WERI-Rb-1 (cell line): ENCODE results near the gene ENOX2.

Experiments
- DNase-seq: peaks from one replicate; pipeline ENCODE4 v3.0.0-alpha.2; 2020
- H3K27ac ChIP-seq: fragments of 250-450 bp; sonication (Bioruptor Pico); 2 replicates; pipeline ENCODE4 v1.5.1; 2020; ENCODE audit warnings: mild to moderate bottlenecking, moderate library complexity
- H3K27me3 ChIP-seq: fragments of 250-450 bp; sonication (Bioruptor Pico); 2 replicates; pipeline ENCODE4 v1.5.1; 2021; ENCODE audit warnings: mild to moderate bottlenecking, low read depth, moderate library complexity; ENCODE audit not compliant: insufficient read depth, severe bottlenecking
- H3K36me3 ChIP-seq: fragments of 250-450 bp; sonication (Bioruptor Pico); 2 replicates; pipeline ENCODE4 v1.5.1; 2020; ENCODE audit warnings: mild to moderate bottlenecking, moderate library complexity
- H3K4me3 ChIP-seq: 2 replicates; pipeline ENCODE4 v1.5.1; 2011; ENCODE audit warnings: low read depth, mild to moderate bottlenecking, control low read depth, low read length
- H3K9me3 ChIP-seq: fragments of 250-450 bp; sonication (Bioruptor Pico); 2 replicates; pipeline ENCODE4 v1.5.1; 2021; ENCODE audit warnings: mild to moderate bottlenecking, moderate library complexity; ENCODE audit not compliant: severe bottlenecking
- TF ChIP-seq, protein P1 (sequence below): IDR thresholded peaks from 2 replicates; pipeline ENCODE4 v1.5.1; 2011; ENCODE audit warnings: low read depth, mild to moderate bottlenecking, control low read depth, inconsistent platforms, low read length

Gene ENOX2

DNA sequence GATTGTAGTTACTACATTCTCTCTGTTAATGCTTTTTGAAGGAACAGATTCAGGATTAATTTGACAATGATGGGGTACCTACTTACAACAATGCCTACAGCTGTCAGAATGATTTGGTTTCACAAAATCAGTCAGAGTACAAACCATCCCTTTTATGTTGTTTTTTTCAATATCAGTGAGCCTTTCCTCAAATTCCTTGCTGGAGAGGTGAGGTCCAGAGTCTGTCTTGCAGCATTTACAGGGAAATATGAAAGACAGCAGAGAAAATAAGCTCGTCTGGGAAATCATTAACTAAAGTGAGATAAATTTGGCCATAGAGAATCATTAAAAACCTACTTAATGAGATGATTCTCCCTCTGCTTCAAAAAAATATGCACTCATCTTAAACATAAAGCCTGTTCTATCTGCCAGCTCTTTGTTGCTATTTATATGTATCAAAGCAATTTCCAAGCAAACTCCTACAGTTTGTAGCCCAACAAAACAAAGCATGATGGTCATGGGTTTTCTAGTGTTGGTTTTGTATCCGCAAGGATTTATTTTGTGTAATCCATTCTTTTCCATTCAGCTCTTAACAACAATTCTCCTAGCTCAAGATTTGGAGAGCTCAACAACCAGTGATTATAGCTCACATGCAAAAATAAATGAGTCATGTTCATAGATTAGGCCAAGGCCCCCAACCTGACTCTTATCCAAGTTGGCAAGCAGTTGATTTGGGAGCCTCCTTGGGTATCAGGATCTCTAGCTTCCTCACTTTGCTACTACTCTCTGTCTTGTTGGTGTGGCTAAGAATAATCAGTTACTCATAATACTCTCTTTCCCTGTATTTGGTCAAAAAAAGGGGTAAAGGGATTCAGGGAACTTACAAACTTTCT is 222.6 kb downstream of the ENOX2 start:
- no peak for DNase-seq
- no peaks in the 10 kb centered on the region for H3K27me3 ChIP-seq
- H3K36me3 ChIP-seq = no peaks in the 10 kb centered on the region
- no peak overlapping the region for H3K4me3 ChIP-seq
- H3K9me3 ChIP-seq = no peaks in the 10 kb centered on the region
- TF ChIP-seq, protein P1, sequence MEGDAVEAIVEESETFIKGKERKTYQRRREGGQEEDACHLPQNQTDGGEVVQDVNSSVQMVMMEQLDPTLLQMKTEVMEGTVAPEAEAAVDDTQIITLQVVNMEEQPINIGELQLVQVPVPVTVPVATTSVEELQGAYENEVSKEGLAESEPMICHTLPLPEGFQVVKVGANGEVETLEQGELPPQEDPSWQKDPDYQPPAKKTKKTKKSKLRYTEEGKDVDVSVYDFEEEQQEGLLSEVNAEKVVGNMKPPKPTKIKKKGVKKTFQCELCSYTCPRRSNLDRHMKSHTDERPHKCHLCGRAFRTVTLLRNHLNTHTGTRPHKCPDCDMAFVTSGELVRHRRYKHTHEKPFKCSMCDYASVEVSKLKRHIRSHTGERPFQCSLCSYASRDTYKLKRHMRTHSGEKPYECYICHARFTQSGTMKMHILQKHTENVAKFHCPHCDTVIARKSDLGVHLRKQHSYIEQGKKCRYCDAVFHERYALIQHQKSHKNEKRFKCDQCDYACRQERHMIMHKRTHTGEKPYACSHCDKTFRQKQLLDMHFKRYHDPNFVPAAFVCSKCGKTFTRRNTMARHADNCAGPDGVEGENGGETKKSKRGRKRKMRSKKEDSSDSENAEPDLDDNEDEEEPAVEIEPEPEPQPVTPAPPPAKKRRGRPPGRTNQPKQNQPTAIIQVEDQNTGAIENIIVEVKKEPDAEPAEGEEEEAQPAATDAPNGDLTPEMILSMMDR = no peak
- H3K27ac ChIP-seq = no peak overlapping the region

DNA sequence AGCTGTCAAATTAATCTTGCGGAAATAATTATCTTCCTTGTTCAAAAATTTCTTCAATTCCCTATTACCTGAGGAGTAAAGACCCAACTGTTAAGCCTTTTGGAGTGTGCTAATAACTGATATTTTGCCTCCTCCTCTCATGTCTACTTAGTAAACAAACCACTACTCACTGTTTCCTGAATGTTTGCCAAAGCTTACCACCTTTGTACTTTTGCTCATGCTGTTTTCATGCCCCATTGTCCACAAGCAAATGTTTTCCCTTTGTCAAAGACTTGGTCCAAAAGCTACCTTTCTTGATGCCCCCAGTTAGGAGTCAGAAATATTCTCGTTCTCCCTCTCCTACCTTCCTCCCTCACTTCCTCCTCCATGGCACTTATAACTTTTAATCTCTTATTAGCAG is 226.1 kb downstream of the ENOX2 start:
- H3K27me3 ChIP-seq = no peaks in the 10 kb centered on the region

DNA sequence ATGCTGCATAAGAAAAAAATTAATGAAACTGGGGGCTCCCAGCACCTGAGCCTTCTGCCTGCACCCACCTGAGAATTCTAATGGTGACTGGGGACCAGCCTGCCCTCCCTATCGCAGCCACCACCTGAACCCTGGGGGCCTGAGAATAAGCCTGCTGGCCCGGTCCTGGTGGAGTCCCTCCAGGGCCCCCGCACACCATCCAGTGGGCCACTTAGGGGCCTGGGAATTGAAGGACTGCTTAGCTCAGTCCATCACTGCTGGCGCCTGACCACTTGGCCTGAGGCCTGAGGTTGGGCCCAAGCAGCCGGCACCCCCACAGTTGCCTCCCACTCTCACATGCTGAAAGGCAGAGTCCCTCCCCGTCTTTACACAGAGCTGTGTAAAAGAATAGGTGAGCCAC is 230.8 kb downstream of the ENOX2 start:
- Histone ChIP-seq H3K27ac (no peak overlapping the region), H3K36me3 (no peaks in the 10 kb centered on the region), H3K27me3 (no peaks in the 10 kb centered on the region), H3K9me3 (no peaks in the 10 kb centered on the region), H3K4me3 (no peak overlapping the region)
- no peak for DNase-seq
- TF ChIP-seq, protein P1 = no peak

More for the DNA sequence above, 226.1 kb downstream of the ENOX2 start:
- TF ChIP-seq, protein P1 = no peak
- H3K27ac ChIP-seq = no peak overlapping the region
- H3K36me3 ChIP-seq = no peaks in the 10 kb centered on the region
- no peaks in the 10 kb centered on the region for H3K9me3 ChIP-seq
- DNase-seq = no peak
- H3K4me3 ChIP-seq = no peak overlapping the region

DNA sequence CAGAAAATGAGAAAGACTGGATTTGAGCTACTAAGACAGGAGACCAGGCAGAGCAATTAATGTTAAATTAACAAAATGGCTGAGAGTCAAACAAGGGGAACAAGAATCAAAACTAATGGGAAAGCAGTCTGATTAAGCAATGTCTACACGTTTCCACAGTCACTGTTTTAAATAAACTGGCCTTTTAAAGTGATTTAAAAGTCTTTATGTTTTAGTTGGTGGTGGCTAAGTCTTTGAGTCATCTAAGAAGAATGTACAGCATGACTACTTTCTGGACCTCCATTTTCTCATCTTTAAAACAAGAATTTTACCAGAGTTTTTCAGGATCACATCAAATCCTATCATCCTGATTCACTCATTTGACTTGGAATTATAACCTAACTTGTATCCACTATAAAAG is 233.8 kb downstream of the ENOX2 start:
- Histone ChIP-seq H3K27ac (no peak overlapping the region), H3K4me3 (no peak overlapping the region), H3K9me3 (no peaks in the 10 kb centered on the region), H3K27me3 (no peaks in the 10 kb centered on the region), H3K36me3 (no peaks in the 10 kb centered on the region)
- TF ChIP-seq, protein P1 = no peak
- DNase-seq = no peak

DNA sequence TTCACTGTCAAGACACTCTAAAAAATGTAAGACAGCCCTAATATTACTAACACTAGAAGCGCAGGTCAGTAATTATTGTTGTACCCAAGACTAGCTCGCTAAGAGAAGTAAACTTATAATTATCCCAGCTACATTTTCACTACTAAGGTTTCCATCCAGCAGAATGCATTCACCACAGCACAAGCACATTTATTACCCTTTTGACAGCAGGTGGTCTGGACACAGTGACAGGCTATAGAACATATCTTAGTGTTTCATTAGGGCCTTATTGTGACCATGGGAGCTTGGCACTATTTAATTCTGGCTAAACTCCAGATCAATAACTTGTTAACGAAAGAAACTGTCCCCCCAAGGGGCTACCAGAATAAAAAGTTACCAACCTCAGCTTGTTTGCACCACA is 237.7 kb downstream of the ENOX2 start:
- Histone ChIP-seq H3K9me3 (no peaks in the 10 kb centered on the region), H3K27ac (no peak overlapping the region), H3K4me3 (no peak overlapping the region), H3K36me3 (no peaks in the 10 kb centered on the region), H3K27me3 (no peaks in the 10 kb centered on the region)
- TF ChIP-seq, protein P1 = no peak
- no peak for DNase-seq
